HEK293T (cell line): Measurements from ENCODE around the gene LGR6.

Experiments used
- CTCF ChIA-PET: fragments of 350-600 bp; formaldehyde crosslinking; extraction: SDS; loops from one replicate; lab custom pipeline; 2021; ENCODE audit warnings: antibody characterized with exemption, inconsistent platforms; lab: Yijun Ruan, JAX
- POLR2A ChIA-PET: fragments of 350-600 bp; formaldehyde crosslinking; extraction: SDS; loops from one replicate; lab custom pipeline; 2020; ENCODE audit warnings: antibody characterized with exemption, inconsistent platforms; lab: Yijun Ruan, JAX
- DNase-seq: peaks from one replicate; pipeline ENCODE4 v3.0.0; 2012; ENCODE audit warnings: mixed read lengths; ENCODE audit errors: extremely low spot score
- ARNT ChIP-seq: fragments of 450-650 bp; IDR thresholded peaks from 2 replicates; pipeline ENCODE4 v1.6.1; 2017; ENCODE audit warnings: mild to moderate bottlenecking
- BHLHE40 ChIP-seq: fragments of 450-650 bp; IDR thresholded peaks from 2 replicates; pipeline ENCODE4 v1.6.1; 2016; ENCODE audit warnings: mild to moderate bottlenecking, moderate library complexity, borderline replicate concordance
- CTBP1 ChIP-seq: fragments of 450-650 bp; IDR thresholded peaks from 2 replicates; pipeline ENCODE4 v1.6.1; 2016; ENCODE audit warnings: borderline replicate concordance
- ELF4 ChIP-seq: fragments of 450-650 bp; IDR thresholded peaks from 2 replicates; pipeline ENCODE4 v1.6.1; 2017; ENCODE audit warnings: antibody characterized with exemption
- FOXA1 ChIP-seq: fragments of 450-650 bp; IDR thresholded peaks from 2 replicates; pipeline ENCODE4 v1.6.1; 2016; ENCODE audit warnings: mild to moderate bottlenecking
- FOXK2 ChIP-seq: fragments of 450-650 bp; IDR thresholded peaks from 2 replicates; pipeline ENCODE4 v1.6.1; 2016; ENCODE audit warnings: mild to moderate bottlenecking
- FOXM1 ChIP-seq: fragments of 450-650 bp; IDR thresholded peaks from 2 replicates; pipeline ENCODE4 v1.6.1; 2017; ENCODE audit warnings: mild to moderate bottlenecking, borderline replicate concordance
- HDGF ChIP-seq: fragments of 450-650 bp; IDR thresholded peaks from 2 replicates; pipeline ENCODE4 v1.6.1; 2017; ENCODE audit warnings: antibody characterized with exemption, borderline replicate concordance
- L3MBTL2 ChIP-seq: fragments of 450-650 bp; conservative IDR thresholded peaks from 2 replicates; pipeline ENCODE4 v1.6.1; 2016; ENCODE audit warnings: mild to moderate bottlenecking
- LEF1 ChIP-seq: fragments of 450-650 bp; IDR thresholded peaks from 2 replicates; pipeline ENCODE4 v1.6.1; 2017; ENCODE audit warnings: mild to moderate bottlenecking, borderline replicate concordance
- NFRKB ChIP-seq: fragments of 450-650 bp; IDR thresholded peaks from 2 replicates; pipeline ENCODE4 v1.6.1; 2016; ENCODE audit warnings: mild to moderate bottlenecking, moderate library complexity
- PKNOX1 ChIP-seq: fragments of 450-650 bp; IDR thresholded peaks from 2 replicates; pipeline ENCODE4 v1.6.1; 2016
- SP1 ChIP-seq: fragments of 450-650 bp; IDR thresholded peaks from 2 replicates; pipeline ENCODE4 v1.6.1; 2017
- SUZ12 ChIP-seq: fragments of 450-650 bp; IDR thresholded peaks from 2 replicates; pipeline ENCODE4 v1.6.1; 2016; ENCODE audit warnings: mild to moderate bottlenecking
- TARDBP ChIP-seq: fragments of 450-650 bp; IDR thresholded peaks from 2 replicates; pipeline ENCODE4 v1.6.1; 2016
- ZNF384 ChIP-seq: fragments of 450-650 bp; IDR thresholded peaks from 2 replicates; pipeline ENCODE4 v1.6.1; 2016

The LGR6 gene

GRCh38 chr1:202158810-202159533 is 34.6 kb upstream of the LGR6 start:
- DNase-seq = no peak
- no peak for TF ChIP-seq NFRKB
- no peak for TF ChIP-seq FOXA1
- TF ChIP-seq BHLHE40 = no peak
- no peak for TF ChIP-seq SUZ12
- TF ChIP-seq FOXM1 = no peak
- TF ChIP-seq ELF4 = no peak
- TF ChIP-seq CTBP1 = no peak
- TF ChIP-seq L3MBTL2 = no peak
- TF ChIP-seq PKNOX1 = no peak
- TF ChIP-seq HDGF = no peak
- TF ChIP-seq ARNT = no peak
- no peak for TF ChIP-seq SP1
- TF ChIP-seq TARDBP = no peak
- no peak for TF ChIP-seq ZNF384
- no peak for TF ChIP-seq FOXK2
- TF ChIP-seq LEF1 = no peak
- POLR2A ChIA-PET = no interaction called here
- CTCF ChIA-PET = no interaction called here

GRCh38 chr1:202159534-202160371 is 33.8 kb upstream of the LGR6 start:
- TF ChIP-seq FOXK2 = no peak
- ChIA-PET CTCF (no interaction called here), POLR2A (no interaction called here)
- DNase-seq = no peak

GRCh38 chr1:202160377-202160940 is 33.1 kb upstream of the LGR6 start, which contains the start of gene PTPN7:
Gene PTPN7 (minus strand): TSS chr1:202160602. CDS start chr1:202159402, 1,200 bp downstream.
- ChIA-PET POLR2A (no interaction called here), CTCF (no interaction called here)
- no peak for TF ChIP-seq L3MBTL2
- TF ChIP-seq HDGF = no peak
- TF ChIP-seq ELF4 = no peak
- no peak for TF ChIP-seq LEF1
- TF ChIP-seq SUZ12 = no peak
- TF ChIP-seq ZNF384 = no peak
- TF ChIP-seq FOXK2 = no peak
- TF ChIP-seq CTBP1 = no peak
- no peak for TF ChIP-seq FOXA1
- DNase-seq = no peak

GRCh38 chr1:202161151-202162046 is 32.2 kb upstream of the LGR6 start:
- POLR2A ChIA-PET = no interaction called here
- no peak for DNase-seq
- TF ChIP-seq TARDBP (no peak), ZNF384 (no peak), NFRKB (no peak), L3MBTL2 (no peak), FOXM1 (no peak), CTBP1 (no peak), BHLHE40 (no peak), ARNT (no peak), LEF1 (no peak), FOXA1 (no peak), ELF4 (no peak), SUZ12 (no peak)
- CTCF ChIA-PET = no interaction called here

GRCh38 chr1:202162047-202162417 is 31.6 kb upstream of the LGR6 start:
- no peak for TF ChIP-seq BHLHE40
- TF ChIP-seq TARDBP = no peak
- no peak for TF ChIP-seq SUZ12
- no peak for TF ChIP-seq LEF1
- TF ChIP-seq FOXK2 = no peak
- TF ChIP-seq ELF4 = no peak
- no peak for TF ChIP-seq ZNF384
- no peak for TF ChIP-seq FOXA1
- TF ChIP-seq SP1 = no peak
- no peak for TF ChIP-seq HDGF
- no peak for TF ChIP-seq ARNT
- TF ChIP-seq L3MBTL2 = no peak
- no peak for TF ChIP-seq NFRKB
- no peak for TF ChIP-seq CTBP1
- TF ChIP-seq PKNOX1 = no peak
- TF ChIP-seq FOXM1 = no peak
- CTCF ChIA-PET = no interaction called here
- no peak for DNase-seq
- POLR2A ChIA-PET = no interaction called here
